Caco-2 (cell line): ENCODE measurements around the gene CEBPA. TPM values are rescaled to one million over a fixed set of nuclear protein-coding genes. Genes with fewer than 3 reads are reported as not detected.

Source experiments
- BruUV-seq: library from RNA; stranded (reverse); fragments of 400-500 nt; replicated peaks from 2 replicates; lab custom pipeline; 2021; lab: Mats Ljungman, UMichigan
- CTCF ChIA-PET: fragments of 300-600 bp; sonication (Branson Sonifier 250); formaldehyde crosslinking; loops from one replicate; lab custom pipeline; 2022; ENCODE audit warnings: antibody characterized with exemption; lab: Charles Lee
- POLR2A ChIA-PET: fragments of 300-600 bp; sonication (Branson Sonifier 250); formaldehyde crosslinking; loops from one replicate; lab custom pipeline; 2022; ENCODE audit warnings: antibody characterized with exemption; lab: Charles Lee
- DNase-seq, 2 experiments: peaks; one replicate each; pipeline versions ENCODE4 v3.0.0 to v3.0.0-alpha.2; 2020 to 2022
- H3K27me3 ChIP-seq: replicated peaks from 2 replicates; pipeline ENCODE4 v1.6.0; 2011; ENCODE audit warnings: low read length; ENCODE audit not compliant: control insufficient read depth, insufficient read depth
- H3K36me3 ChIP-seq: 2 replicates; pipeline ENCODE4 v1.5.1; 2011; ENCODE audit warnings: low read length; ENCODE audit not compliant: control insufficient read depth, insufficient read depth
- H3K4me1 ChIP-seq: fragments of 250-450 bp; sonication (Bioruptor Pico); 2 replicates; pipeline ENCODE4 v1.5.1; 2020; ENCODE audit warnings: mild to moderate bottlenecking
- H3K4me3 ChIP-seq: 2 replicates; pipeline ENCODE4 v1.5.1; 2011; ENCODE audit warnings: low read depth, mild to moderate bottlenecking, control low read depth, low read length
- H3K9me3 ChIP-seq: fragments of 250-450 bp; sonication (Bioruptor Pico); 2 replicates; pipeline ENCODE4 v1.5.1; 2020; ENCODE audit warnings: mild to moderate bottlenecking, moderate library complexity
- H3K27ac Mint-ChIP-seq: one replicate; pipeline ENCODE4 v1.8.0; 2022; ENCODE audit warnings: mixed read lengths; ENCODE audit not compliant: unreplicated experiment
- H3K27me3 Mint-ChIP-seq: one replicate; pipeline ENCODE4 v1.8.0; 2022; ENCODE audit warnings: mixed read lengths; ENCODE audit not compliant: insufficient read depth, unreplicated experiment
- H3K36me3 Mint-ChIP-seq: one replicate; pipeline ENCODE4 v1.8.0; 2022; ENCODE audit warnings: mild to moderate bottlenecking, mixed read lengths; ENCODE audit not compliant: insufficient read depth, unreplicated experiment
- H3K4me1 Mint-ChIP-seq: one replicate; pipeline ENCODE4 v1.8.0; 2022; ENCODE audit warnings: low read depth, mixed read lengths; ENCODE audit not compliant: unreplicated experiment
- H3K4me3 Mint-ChIP-seq: one replicate; pipeline ENCODE4 v1.8.0; 2022; ENCODE audit warnings: mild to moderate bottlenecking, moderate library complexity, mixed read lengths; ENCODE audit not compliant: unreplicated experiment
- H3K9me3 Mint-ChIP-seq: one replicate; pipeline ENCODE4 v1.8.0; 2022; ENCODE audit warnings: mixed read lengths; ENCODE audit not compliant: unreplicated experiment
- intact Hi-C: fragments of 100-400 bp; cut with micrococcal nuclease; formaldehyde crosslinking; loops from one replicate; pipeline ENCODE4 v1.10.0; 2022; ENCODE audit not compliant: unreplicated experiment
- total RNA-seq: library from RNA; stranded (reverse); gene quantifications from 2 replicates; pipeline ENCODE4 v1.2.3, GENCODE V29; 2022
- TF ChIP-seq, protein P1 (sequence below), 2 experiments: fragments of 200-600 bp in 1 of 2; IDR thresholded peaks; 1 replicate in 1 of 2; 2 replicates in 1 of 2; pipeline versions ENCODE4 v1.5.1 to v1.8.0; 2011 to 2022; ENCODE audit warnings: antibody characterized with exemption in 1 of 2, control low read depth in 1 of 2, inconsistent platforms in 1 of 2, low read depth in 1 of 2, low read length in 1 of 2, mild to moderate bottlenecking in 1 of 2, moderate library complexity in 1 of 2; ENCODE audit not compliant: insufficient read depth in 1 of 2, severe bottlenecking in 1 of 2, unreplicated experiment in 1 of 2

The CEBPA gene
- total RNA-seq, 1 experiment from 2014 or later: 110 TPM

- no peak for DNase-seq
- POLR2A ChIA-PET: interaction anchor here (0.6 kb wide), 1 partner anchor 35 kb away, joined by 4 read pairs; no protein-coding TSS in a partner anchor
Measured at GRCh38 chr19:33339016-33339984, 37.0 kb upstream of the CEBPA start.

GRCh38 chr19:33335446-33335845 is 33.1 kb upstream of the CEBPA start:
- Histone ChIP-seq H3K4me3 (no peak overlapping the region), H3K27me3 (no peaks in the 10 kb centered on the region), H3K36me3 (no peaks in the 10 kb centered on the region), H3K9me3 (no peaks in the 10 kb centered on the region), H3K4me1 (peaks cover 5% of the 10 kb centered on the region; the same call in 1 of the 2 replicates)
- ChIA-PET POLR2A (interaction anchor here (1.0 kb wide), 1 partner anchor 38 kb away, joined by 3 read pairs; the partner anchor contains the start of gene CEBPG), CTCF (no interaction called here)
- DNase-seq: no peak
- TF ChIP-seq, protein P1, sequence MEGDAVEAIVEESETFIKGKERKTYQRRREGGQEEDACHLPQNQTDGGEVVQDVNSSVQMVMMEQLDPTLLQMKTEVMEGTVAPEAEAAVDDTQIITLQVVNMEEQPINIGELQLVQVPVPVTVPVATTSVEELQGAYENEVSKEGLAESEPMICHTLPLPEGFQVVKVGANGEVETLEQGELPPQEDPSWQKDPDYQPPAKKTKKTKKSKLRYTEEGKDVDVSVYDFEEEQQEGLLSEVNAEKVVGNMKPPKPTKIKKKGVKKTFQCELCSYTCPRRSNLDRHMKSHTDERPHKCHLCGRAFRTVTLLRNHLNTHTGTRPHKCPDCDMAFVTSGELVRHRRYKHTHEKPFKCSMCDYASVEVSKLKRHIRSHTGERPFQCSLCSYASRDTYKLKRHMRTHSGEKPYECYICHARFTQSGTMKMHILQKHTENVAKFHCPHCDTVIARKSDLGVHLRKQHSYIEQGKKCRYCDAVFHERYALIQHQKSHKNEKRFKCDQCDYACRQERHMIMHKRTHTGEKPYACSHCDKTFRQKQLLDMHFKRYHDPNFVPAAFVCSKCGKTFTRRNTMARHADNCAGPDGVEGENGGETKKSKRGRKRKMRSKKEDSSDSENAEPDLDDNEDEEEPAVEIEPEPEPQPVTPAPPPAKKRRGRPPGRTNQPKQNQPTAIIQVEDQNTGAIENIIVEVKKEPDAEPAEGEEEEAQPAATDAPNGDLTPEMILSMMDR (IDR thresholded peaks at IDR 0.05; ENCODE audit: insufficient read depth in 1 of 2, low read depth in 1 of 2, low read length in 1 of 2, severe bottlenecking in 1 of 2, unreplicated experiment in 1 of 2): no peak
- Mint-ChIP-seq H3K36me3 (no peaks in the 10 kb centered on the region), H3K27ac (no peak overlapping the region), H3K4me1 (peaks cover 6% of the 10 kb centered on the region), H3K9me3 (no peaks in the 10 kb centered on the region), H3K4me3 (no peak overlapping the region), H3K27me3 (no peaks in the 10 kb centered on the region)
- intact Hi-C loops: no loop called here
- BruUV-seq: no TSS peak

More at GRCh38 chr19:33339016-33339984, 37.0 kb upstream of the CEBPA start:
- H3K27me3 Mint-ChIP-seq: no peaks in the 10 kb centered on the region
- no peaks in the 10 kb centered on the region for H3K9me3 Mint-ChIP-seq
- Histone ChIP-seq H3K36me3 (no peaks in the 10 kb centered on the region), H3K4me3 (no peak overlapping the region), H3K4me1 (no peaks in the 10 kb centered on the region), H3K9me3 (no peaks in the 10 kb centered on the region), H3K27me3 (no peaks in the 10 kb centered on the region)
- no peak overlapping the region for H3K27ac Mint-ChIP-seq
- TF ChIP-seq, protein P1 (IDR thresholded peaks at IDR 0.05; ENCODE audit: insufficient read depth in 1 of 2, low read depth in 1 of 2, low read length in 1 of 2, severe bottlenecking in 1 of 2, unreplicated experiment in 1 of 2): no peak
- intact Hi-C loops: no loop called here
- no peak overlapping the region for H3K4me3 Mint-ChIP-seq
- CTCF ChIA-PET: no interaction called here
- H3K36me3 Mint-ChIP-seq: no peaks in the 10 kb centered on the region
- H3K4me1 Mint-ChIP-seq: peaks cover 6% of the 10 kb centered on the region
- no TSS peak for BruUV-seq

DNA sequence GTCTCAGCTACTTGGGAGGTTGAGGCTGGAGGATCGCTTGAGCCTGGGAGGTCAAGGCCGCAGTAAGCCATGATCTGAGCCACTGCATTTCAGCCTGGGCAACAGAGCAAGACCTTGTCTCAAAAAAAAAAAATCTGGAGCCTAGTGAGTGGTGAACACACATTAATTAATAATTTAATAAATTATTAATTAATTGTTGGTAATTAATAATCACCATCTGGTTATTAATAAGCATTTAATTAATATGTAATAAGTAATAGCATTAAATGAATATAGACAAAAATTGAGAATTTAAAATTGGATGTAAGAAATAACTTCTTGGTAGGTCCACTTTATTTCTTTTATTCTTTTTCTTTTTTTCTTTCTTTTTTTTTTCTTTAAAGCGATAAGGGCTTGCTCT is 31.9 kb upstream of the CEBPA start:
- Mint-ChIP-seq H3K36me3 (no peaks in the 10 kb centered on the region), H3K4me3 (no peak overlapping the region), H3K27ac (no peak overlapping the region), H3K4me1 (peaks cover 16% of the 10 kb centered on the region), H3K9me3 (no peaks in the 10 kb centered on the region), H3K27me3 (no peaks in the 10 kb centered on the region)
- no peak overlapping the region for H3K4me3 ChIP-seq
- DNase-seq: no peak
- no TSS peak for BruUV-seq
- TF ChIP-seq, protein P1 (IDR thresholded peaks at IDR 0.05; ENCODE audit: insufficient read depth in 1 of 2, low read depth in 1 of 2, low read length in 1 of 2, severe bottlenecking in 1 of 2, unreplicated experiment in 1 of 2): no peak
- intact Hi-C loops: loop anchor here (5.0 kb wide), 1 partner anchor 33 kb away; no protein-coding TSS in a partner anchor
- ChIA-PET POLR2A (interaction anchor here (0.6 kb wide), 1 partner anchor 39 kb away, joined by 3 read pairs; the partner anchor contains the start of gene CEBPG), CTCF (interaction anchor here (0.6 to 1.2 kb wide), 3 partner anchors 10 to 40 kb away, joined by 3 to 4 read pairs (median 4); no protein-coding TSS in a partner anchor)
- H3K36me3 ChIP-seq: no peaks in the 10 kb centered on the region
- H3K4me1 ChIP-seq: peaks cover 8% of the 10 kb centered on the region; the same call in 1 of the 2 replicates
- H3K27me3 ChIP-seq: no peaks in the 10 kb centered on the region
- H3K9me3 ChIP-seq: no peaks in the 10 kb centered on the region
